K562 (cell line): ENCODE measurements around the gene LHPP. TPM values are rescaled to one million over a fixed set of nuclear protein-coding genes. Genes with fewer than 3 reads are reported as not detected.

Source experiments
- ATF3 ChIP-seq, 2 experiments: fragments of 450-650 bp in 1 of 2; sonication (generic) in 1 of 2; formaldehyde crosslinking in 1 of 2; IDR thresholded peaks in 1 of 2; conservative IDR thresholded peaks in 1 of 2; 2 replicates each; pipeline versions ENCODE4 v1.6.1 to v1.8.1; 2016 to 2023; ENCODE audit warnings: mild to moderate bottlenecking in 2 of 2, moderate library complexity in 2 of 2, inconsistent platforms in 1 of 2, missing genetic modification reagents in 1 of 2
- BRCA1 ChIP-seq, 2 experiments: fragments of 450-650 bp in 1 of 2; sonication (generic) in 1 of 2; formaldehyde crosslinking in 1 of 2; IDR thresholded peaks; 2 replicates each; pipeline versions ENCODE4 v1.5.0 to v1.6.1; 2017 to 2020; ENCODE audit warnings: mild to moderate bottlenecking in 1 of 2, missing genetic modification reagents in 1 of 2
- CEBPB ChIP-seq: fragments of 450-650 bp; IDR thresholded peaks from 2 replicates; pipeline ENCODE4 v1.6.1; 2016; ENCODE audit warnings: missing genetic modification characterization, missing compliant biosample characterization
- CHD4 ChIP-seq: fragments of 200-600 bp; sonication (generic); IDR thresholded peaks from 3 replicates; pipeline ENCODE4 v1.6.1; 2012; ENCODE audit warnings: low read depth, mild to moderate bottlenecking, mixed read lengths, low read length, inconsistent platforms; ENCODE audit not compliant: insufficient read depth, insufficient replicate concordance, poor library complexity, severe bottlenecking
- CXXC5 ChIP-seq: fragments of 250-450 bp; sonication (Bioruptor Pico); IDR thresholded peaks from 2 replicates; pipeline ENCODE4 v1.8.0; 2022; ENCODE audit warnings: inconsistent platforms, mild to moderate bottlenecking, moderate library complexity
- NR2C1 ChIP-seq, 2 experiments: fragments of 450-650 bp; IDR thresholded peaks; 2 replicates each; pipeline ENCODE4 v1.6.1; 2017; ENCODE audit warnings: mild to moderate bottlenecking in 2 of 2, antibody characterized with exemption in 1 of 2, inconsistent platforms in 1 of 2, missing compliant biosample characterization in 1 of 2, missing genetic modification characterization in 1 of 2
- SOX6 ChIP-seq: fragments of 450-650 bp; IDR thresholded peaks from 2 replicates; pipeline ENCODE4 v1.6.1; 2014; ENCODE audit warnings: mild to moderate bottlenecking
- TCFL5 ChIP-seq: fragments of 250-450 bp; sonication (Bioruptor Pico); conservative IDR thresholded peaks from 2 replicates; pipeline ENCODE4 v1.6.1; 2021; ENCODE audit warnings: mild to moderate bottlenecking, moderate library complexity, matching md5 sums
- TFAP4 ChIP-seq: sonication (generic); formaldehyde crosslinking; IDR thresholded peaks from 2 replicates; pipeline ENCODE4 v1.8.0; 2022; ENCODE audit warnings: missing genetic modification reagents, mild to moderate bottlenecking, moderate library complexity, borderline replicate concordance
- TRIM24 ChIP-seq, 2 experiments: fragments of 450-650 bp; IDR thresholded peaks; 2 replicates each; pipeline ENCODE4 v1.6.1; 2016
- polyA plus RNA-seq, 8 experiments: library from polyadenylated mRNA; depleted of rRNA in 4 of 8; stranded (reverse) in 5 of 8; unstranded in 3 of 8; fragments of >200 nt; fragmentation: Nextera tagmentation in 2 of 8; fragmentation: Illumina TruSeq in 1 of 8; extraction: Ambion mirVana in 2 of 8; extraction: Trizol in 1 of 8; gene quantifications; 2 replicates each; pipeline versions ENCODE4 v1.2.1 to v1.2.3, GENCODE V29; 2011 to 2014; ENCODE audit warnings: inconsistent platforms in 1 of 8, missing spikeins in 1 of 8
- total RNA-seq, 7 experiments: library from RNA; depleted of rRNA in 6 of 7; stranded (reverse); fragments of >200 nt in 6 of 7; fragmentation: Illumina TruSeq in 2 of 7; extraction: Trizol in 2 of 7; gene quantifications; 2 replicates each; pipeline versions ENCODE4 v1.2.1 to v1.2.3, GENCODE V29; 2011 to 2021; ENCODE audit warnings: low replicate concordance in 1 of 7
- TF ChIP-seq, protein P1 (sequence below), 2 experiments: fragments of 450-650 bp; formaldehyde crosslinking in 1 of 2; IDR thresholded peaks; 2 replicates each; pipeline versions ENCODE4 v1.4.0 to v1.6.1; 2014 to 2020; ENCODE audit warnings: mild to moderate bottlenecking in 2 of 2, borderline replicate concordance in 1 of 2, low read depth in 1 of 2
- TF ChIP-seq, protein P2 (sequence below): fragments of 250-450 bp; sonication (Bioruptor Pico); IDR thresholded peaks from 2 replicates; pipeline ENCODE4 v1.5.0; 2021; ENCODE audit warnings: mild to moderate bottlenecking, borderline replicate concordance

The LHPP gene
- total and polyA plus RNA-seq, 9 of the 15 experiments (the other 6 are each of a cell fraction or from before 2014, with no cell fraction given): 0.34 to 7.4 (median 3.0) TPM

DNA sequence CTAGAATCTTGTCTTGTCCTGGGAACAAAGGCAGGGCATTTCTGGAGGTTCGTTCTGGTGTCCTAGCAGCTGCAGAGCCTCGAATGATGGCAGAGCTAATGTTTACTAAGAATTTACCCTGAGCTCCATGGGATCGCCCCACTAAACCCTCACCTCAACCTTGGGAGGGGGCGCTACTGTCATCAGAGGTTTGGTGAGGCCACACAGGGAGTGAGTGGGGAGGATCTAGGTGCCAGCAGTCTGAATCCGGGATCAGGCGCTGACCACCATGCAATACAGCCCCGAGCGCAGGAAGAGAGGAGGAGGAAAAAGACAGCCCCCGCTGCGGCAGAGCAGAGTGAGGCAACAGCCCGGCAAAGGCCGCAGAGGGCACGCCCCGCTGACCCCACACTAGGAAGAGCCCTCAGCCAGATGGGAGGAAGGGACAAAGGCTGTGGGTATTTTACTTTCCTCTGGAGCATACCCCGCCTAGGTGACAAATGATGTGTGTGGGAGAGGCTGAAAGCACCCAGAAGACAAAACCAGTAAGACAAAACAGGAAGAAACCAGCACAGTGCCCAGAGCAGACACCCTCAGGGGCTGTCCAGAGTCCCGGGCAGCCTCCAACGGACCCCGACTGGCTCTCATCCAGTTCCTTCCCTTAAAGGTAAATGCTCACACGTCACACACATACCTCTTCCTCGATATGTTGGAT lies 179.1 kb downstream of the LHPP start (continued):
- TF ChIP-seq, protein P1, sequence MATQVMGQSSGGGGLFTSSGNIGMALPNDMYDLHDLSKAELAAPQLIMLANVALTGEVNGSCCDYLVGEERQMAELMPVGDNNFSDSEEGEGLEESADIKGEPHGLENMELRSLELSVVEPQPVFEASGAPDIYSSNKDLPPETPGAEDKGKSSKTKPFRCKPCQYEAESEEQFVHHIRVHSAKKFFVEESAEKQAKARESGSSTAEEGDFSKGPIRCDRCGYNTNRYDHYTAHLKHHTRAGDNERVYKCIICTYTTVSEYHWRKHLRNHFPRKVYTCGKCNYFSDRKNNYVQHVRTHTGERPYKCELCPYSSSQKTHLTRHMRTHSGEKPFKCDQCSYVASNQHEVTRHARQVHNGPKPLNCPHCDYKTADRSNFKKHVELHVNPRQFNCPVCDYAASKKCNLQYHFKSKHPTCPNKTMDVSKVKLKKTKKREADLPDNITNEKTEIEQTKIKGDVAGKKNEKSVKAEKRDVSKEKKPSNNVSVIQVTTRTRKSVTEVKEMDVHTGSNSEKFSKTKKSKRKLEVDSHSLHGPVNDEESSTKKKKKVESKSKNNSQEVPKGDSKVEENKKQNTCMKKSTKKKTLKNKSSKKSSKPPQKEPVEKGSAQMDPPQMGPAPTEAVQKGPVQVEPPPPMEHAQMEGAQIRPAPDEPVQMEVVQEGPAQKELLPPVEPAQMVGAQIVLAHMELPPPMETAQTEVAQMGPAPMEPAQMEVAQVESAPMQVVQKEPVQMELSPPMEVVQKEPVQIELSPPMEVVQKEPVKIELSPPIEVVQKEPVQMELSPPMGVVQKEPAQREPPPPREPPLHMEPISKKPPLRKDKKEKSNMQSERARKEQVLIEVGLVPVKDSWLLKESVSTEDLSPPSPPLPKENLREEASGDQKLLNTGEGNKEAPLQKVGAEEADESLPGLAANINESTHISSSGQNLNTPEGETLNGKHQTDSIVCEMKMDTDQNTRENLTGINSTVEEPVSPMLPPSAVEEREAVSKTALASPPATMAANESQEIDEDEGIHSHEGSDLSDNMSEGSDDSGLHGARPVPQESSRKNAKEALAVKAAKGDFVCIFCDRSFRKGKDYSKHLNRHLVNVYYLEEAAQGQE (IDR thresholded peaks at IDR 0.05; ENCODE audit: borderline replicate concordance): peak; percentile 31; the same call in 1 of the 2 replicates
- TF ChIP-seq, protein P1 (CRISPR knock-in tag; IDR thresholded peaks at IDR 0.05; ENCODE audit: low read depth): no peak
- TF ChIP-seq TFAP4 (peak; percentile 49), ATF3 (IDR thresholded peaks at IDR 0.05) (peak; percentile 63), ATF3 (CRISPR knock-in tag; conservative IDR thresholded peaks at IDR 0.05) (no peak), TCFL5 (CRISPR knock-in tag) (no peak), CXXC5 (CRISPR knock-in tag) (peak; percentile 39), CEBPB (tag) (peak; percentile 80), NR2C1 (IDR thresholded peaks at IDR 0.05) (no peak), NR2C1 (tag; IDR thresholded peaks at IDR 0.05) (0 out of 2 replicates have a peak, but pooled peaks have one; percentile 35), BRCA1 (IDR thresholded peaks at IDR 0.05) (no peak), BRCA1 (CRISPR knock-in tag; IDR thresholded peaks at IDR 0.05) (no peak), TRIM24 (IDR thresholded peaks at IDR 0.05) (peak in 1 of 2 experiments; percentile 62; a peak in 1 of 4 replicates), SOX6 (peak; percentile 67), CHD4 (peak; percentile 55)
- TF ChIP-seq, protein P2, sequence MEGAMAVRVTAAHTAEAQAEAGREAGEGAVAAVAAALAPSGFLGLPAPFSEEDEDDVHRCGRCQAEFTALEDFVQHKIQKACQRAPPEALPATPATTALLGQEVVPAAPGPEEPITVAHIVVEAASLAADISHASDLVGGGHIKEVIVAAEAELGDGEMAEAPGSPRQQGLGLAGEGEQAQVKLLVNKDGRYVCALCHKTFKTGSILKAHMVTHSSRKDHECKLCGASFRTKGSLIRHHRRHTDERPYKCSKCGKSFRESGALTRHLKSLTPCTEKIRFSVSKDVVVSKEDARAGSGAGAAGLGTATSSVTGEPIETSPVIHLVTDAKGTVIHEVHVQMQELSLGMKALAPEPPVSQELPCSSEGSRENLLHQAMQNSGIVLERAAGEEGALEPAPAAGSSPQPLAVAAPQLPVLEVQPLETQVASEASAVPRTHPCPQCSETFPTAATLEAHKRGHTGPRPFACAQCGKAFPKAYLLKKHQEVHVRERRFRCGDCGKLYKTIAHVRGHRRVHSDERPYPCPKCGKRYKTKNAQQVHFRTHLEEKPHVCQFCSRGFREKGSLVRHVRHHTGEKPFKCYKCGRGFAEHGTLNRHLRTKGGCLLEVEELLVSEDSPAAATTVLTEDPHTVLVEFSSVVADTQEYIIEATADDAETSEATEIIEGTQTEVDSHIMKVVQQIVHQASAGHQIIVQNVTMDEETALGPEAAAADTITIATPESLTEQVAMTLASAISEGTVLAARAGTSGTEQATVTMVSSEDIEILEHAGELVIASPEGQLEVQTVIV (CRISPR knock-in tag): no peak
